Hematopoietic multipotent progenitor cell treated with erythropoietin and hydrocortisone succinate and interleukin-3 and kit ligand, for 8 days (in vitro differentiated cells): ENCODE measurements around the gene PCDHGA9.
A peak's percentile ranks its signal among the peaks of the same experiment; 100 is the strongest.
"Not testable (repeated sequence)": the region's sequence is repeated elsewhere in the genome, so short reads cannot be mapped to it uniquely, and the experiment has no call there.

Source experiments
- DNase-seq: peaks from one replicate; pipeline ENCODE4 v3.0.0-alpha.2; 2015

PCDHGA9 gene

DNA sequence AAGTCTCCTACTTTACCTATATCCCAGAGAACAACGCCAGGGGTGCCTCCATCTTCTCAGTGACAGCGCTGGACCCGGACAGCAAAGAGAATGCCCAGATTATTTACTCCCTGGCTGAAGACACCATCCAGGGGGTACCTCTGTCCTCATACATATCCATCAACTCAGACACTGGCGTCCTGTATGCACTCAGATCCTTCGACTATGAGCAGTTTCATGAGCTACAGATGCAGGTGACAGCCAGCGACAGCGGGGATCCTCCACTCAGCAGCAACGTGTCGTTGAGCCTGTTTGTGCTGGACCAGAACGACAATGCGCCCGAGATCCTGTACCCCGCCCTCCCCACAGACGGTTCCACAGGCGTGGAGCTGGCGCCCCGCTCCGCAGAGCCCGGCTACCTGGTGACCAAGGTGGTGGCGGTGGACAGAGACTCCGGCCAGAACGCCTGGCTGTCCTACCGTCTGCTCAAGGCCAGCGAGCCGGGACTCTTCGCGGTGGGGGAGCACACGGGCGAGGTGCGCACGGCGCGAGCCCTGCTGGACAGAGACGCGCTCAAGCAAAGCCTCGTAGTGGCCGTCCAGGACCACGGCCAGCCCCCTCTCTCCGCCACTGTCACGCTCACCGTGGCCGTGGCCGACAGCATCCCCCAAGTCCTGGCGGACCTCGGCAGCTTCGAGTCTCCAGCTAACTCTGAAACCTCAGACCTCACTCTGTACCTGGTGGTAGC, 12.1 kb downstream of the PCDHGA9 start:
- not testable (repeated sequence) for DNase-seq

DNA sequence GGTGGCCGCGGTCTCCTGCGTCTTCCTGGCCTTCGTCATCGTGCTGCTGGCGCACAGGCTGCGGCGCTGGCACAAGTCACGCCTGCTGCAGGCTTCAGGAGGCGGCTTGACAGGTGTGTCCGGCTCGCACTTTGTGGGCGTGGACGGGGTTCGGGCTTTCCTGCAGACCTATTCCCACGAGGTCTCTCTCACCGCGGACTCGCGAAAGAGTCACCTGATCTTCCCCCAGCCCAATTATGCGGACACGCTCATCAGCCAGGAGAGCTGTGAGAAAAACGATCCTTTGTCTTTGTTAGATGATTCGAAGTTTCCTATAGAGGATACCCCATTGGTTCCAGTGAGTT, 12.7 kb downstream of the PCDHGA9 start:
- DNase-seq = not testable (repeated sequence)

DNA sequence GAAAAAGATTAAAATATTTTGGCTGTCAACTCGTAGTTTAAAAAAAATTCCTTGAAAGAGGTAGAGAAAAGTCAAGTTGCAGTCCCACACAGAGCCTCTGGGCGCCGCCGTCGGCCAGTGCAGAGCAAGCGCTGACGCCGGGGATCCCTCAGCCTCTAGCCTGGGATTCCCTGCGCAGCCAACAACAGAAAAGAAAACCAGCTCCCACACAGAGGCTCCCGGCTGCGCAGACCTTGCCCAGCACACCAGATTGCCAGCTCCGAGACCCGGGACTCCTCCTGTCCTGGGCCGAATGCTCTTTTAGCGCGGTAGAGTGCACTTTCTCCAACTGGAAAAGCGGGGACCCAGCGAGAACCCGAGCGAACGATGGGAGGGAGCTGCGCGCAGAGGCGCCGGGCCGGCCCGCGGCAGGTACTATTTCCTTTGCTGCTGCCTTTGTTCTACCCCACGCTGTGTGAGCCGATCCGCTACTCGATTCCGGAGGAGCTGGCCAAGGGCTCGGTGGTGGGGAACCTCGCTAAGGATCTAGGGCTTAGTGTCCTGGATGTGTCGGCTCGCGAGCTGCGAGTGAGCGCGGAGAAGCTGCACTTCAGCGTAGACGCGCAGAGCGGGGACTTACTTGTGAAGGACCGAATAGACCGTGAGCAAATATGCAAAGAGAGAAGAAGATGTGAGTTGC, 15.1 kb downstream of the PCDHGA9 start, which contains the start of gene PCDHGB7:
Gene PCDHGB7 (plus strand): TSS at position 184 of the 679 bp plus-strand sequence. CDS start 183 bp downstream, at position 367.
- DNase-seq = peak; percentile 60

GRCh38 chr5:141419074-141419880, 16.7 kb downstream of the PCDHGA9 start:
- no peak for DNase-seq

DNA sequence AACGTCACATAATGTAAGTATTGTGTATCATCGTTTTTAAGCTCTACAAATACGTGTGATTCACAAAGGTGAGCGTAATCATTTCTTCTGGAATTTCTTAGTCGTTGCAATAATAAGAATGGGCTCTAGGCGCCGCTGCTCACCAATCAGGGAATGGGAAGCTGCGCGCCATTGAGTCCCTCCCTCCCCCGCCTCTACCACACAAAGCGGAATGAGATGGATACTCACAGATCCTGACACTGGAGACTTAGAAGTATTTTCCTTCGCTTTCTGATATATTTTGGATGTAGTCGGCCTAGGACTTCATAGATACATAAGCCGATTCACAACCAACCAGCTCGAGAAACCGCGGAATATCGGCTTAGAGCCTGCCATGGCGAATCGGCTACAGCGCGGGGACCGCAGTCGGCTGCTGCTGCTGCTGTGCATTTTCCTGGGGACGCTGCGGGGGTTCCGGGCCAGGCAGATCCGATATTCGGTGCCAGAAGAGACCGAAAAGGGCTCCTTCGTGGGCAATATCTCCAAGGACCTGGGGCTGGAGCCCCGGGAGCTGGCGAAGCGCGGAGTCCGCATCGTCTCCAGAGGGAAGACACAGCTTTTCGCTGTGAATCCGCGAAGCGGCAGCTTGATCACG, 18.4 kb downstream of the PCDHGA9 start, which contains the start of gene PCDHGA11:
Gene PCDHGA11 (plus strand): TSS at position 197 of the 634 bp plus-strand sequence. CDS start 177 bp downstream, at position 374.
- peak; percentile 67 for DNase-seq

GRCh38 chr5:141421489-141421855, 18.9 kb downstream of the PCDHGA9 start:
- DNase-seq = no peak

DNA sequence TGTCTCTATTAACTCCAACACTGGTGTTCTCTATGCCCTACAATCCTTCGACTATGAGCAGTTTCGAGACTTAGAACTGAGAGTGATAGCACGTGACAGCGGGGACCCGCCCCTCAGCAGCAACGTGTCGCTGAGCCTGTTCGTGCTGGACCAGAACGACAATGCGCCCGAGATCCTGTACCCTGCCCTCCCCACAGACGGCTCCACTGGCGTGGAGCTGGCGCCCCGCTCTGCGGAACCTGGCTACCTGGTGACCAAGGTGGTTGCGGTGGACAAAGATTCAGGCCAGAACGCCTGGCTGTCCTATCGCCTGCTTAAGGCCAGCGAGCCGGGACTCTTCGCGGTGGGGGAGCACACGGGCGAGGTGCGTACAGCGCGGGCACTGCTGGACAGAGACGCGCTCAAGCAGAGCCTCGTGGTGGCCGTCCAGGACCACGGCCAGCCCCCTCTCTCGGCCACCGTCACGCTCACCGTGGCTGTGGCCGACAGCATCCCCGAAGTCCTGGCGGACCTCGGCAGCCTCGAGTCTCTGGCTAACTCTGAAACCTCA, 20.2 kb downstream of the PCDHGA9 start:
- no peak for DNase-seq

DNA sequence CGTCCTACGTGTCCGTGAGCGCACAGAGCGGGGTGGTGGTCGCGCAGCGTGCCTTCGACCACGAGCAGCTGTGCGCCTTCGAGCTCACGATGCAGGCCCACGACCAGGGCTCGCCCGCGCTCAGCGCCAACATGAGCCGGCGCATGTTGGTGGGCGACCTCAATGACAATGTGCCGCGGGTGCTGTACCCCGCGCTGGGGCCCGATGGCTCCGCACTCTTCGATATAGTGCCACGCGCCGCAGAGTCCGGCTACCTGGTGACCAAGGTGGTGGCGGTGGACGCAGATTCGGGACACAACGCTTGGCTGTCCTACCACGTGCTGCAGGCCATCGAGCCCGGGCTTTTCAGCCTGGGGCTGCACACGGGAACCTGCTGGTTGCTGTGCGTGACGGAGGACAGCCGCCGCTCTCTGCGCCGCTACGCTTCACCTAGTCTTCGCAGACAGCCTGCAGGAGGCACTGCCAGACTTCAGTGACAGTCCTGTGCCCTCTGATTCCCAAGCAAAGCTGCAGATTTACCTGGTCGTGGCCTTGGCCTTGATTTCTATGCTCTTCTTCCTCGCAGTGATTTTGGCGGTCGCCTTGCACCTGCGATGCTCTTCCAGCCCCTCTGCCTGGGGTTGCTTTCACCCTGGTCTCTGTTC, 25.3 kb downstream of the PCDHGA9 start:
- no peak for DNase-seq

DNA sequence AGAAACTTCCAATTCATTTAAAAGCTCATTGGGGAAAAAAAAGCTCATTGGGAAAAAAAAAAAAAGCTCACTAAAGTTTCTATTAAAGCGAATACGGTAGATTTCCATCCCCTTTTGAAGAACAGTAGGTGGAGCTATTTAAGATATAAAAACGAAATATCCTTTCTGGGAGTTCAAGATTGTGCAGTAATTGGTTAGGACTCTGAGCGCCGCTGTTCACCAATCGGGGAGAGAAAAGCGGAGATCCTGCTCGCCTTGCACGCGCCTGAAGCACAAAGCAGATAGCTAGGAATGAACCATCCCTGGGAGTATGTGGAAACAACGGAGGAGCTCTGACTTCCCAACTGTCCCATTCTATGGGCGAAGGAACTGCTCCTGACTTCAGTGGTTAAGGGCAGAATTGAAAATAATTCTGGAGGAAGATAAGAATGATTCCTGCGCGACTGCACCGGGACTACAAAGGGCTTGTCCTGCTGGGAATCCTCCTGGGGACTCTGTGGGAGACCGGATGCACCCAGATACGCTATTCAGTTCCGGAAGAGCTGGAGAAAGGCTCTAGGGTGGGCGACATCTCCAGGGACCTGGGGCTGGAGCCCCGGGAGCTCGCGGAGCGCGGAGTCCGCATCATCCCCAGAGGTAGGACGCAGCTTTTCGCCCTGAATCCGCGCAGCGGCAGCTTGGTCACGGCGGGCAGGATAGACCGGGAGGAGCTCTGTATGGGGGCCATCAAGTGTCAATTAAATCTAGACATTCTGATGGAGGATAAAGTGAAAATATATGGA, 27.9 kb downstream of the PCDHGA9 start, which contains the start of gene PCDHGA12:
Gene PCDHGA12 (plus strand): TSS at position 176 of the 782 bp plus-strand sequence. CDS start 253 bp downstream, at position 429.
- peak; percentile 66 for DNase-seq

GRCh38 chr5:141431286-141431685, 28.7 kb downstream of the PCDHGA9 start:
- DNase-seq = no peak

- DNase-seq = not testable (repeated sequence)
Measured at GRCh38 chr5:141432308-141432707, 29.7 kb downstream of the PCDHGA9 start.

- not testable (repeated sequence) for DNase-seq
Measured at GRCh38 chr5:141432726-141433125, 30.1 kb downstream of the PCDHGA9 start.

DNA sequence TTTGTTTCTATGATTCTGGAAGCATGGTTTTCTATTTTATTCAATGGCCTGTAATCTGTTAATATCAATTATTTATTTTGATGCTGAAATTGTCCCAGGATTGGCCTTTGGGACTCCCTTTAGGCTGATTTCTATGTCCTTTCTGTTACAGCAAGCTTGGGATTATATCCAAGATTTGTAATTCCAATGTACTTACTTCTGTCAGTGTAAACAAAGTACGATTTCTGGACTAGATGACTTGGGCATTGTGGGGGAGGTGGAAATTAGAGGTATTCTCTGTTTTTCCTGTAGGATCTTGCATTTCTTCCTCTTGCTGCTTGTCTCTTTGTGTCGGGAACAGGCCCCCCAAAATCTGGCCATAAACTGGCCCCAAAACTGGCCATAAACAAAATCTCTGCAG, 31.4 kb downstream of the PCDHGA9 start:
- no peak for DNase-seq

DNA sequence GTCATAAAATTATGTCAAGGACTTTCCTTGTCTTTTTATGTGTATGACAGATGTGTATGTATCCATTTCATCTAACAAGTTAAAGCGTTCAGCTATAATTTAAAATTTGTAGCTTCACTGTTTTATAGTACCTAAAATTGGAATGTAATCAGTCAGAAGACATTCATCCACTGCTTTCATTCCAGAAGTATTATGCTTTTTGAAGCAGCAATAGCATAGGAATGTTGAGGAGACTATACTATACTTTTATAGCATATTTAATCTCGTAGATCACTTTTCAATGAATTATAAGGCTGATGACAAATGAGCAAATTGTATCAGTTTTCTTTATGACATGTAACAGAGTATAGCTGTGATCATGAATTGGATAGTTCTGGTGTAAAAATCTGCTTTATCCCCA, 34.6 kb downstream of the PCDHGA9 start:
- DNase-seq = no peak

- DNase-seq = no peak
Measured at GRCh38 chr5:141439411-141440141, 37.0 kb downstream of the PCDHGA9 start.

DNA sequence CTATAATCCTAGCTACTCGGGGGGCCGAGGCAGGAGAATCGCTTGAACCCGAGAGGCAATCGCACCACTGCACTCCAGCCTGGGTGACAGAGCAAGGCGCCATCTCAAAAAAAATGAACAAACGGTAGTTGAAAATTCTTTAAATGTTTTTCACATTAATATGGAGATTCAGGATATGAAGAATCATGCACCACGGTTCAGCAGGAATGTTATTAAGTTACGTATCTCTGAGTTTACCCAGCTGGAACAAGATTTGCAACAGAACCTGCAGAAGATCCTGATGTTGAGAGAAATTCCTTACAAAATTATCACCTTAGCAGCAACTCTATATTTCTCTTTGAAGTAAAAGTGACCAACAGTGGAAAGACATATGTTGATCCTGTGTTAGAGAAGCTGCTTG, 37.8 kb downstream of the PCDHGA9 start:
- DNase-seq = no peak

- no peak for DNase-seq
Measured at GRCh38 chr5:141441571-141442170, 39.1 kb downstream of the PCDHGA9 start.
